ENCODE data around the gene GPR152.

The GPR152 gene, protein sequence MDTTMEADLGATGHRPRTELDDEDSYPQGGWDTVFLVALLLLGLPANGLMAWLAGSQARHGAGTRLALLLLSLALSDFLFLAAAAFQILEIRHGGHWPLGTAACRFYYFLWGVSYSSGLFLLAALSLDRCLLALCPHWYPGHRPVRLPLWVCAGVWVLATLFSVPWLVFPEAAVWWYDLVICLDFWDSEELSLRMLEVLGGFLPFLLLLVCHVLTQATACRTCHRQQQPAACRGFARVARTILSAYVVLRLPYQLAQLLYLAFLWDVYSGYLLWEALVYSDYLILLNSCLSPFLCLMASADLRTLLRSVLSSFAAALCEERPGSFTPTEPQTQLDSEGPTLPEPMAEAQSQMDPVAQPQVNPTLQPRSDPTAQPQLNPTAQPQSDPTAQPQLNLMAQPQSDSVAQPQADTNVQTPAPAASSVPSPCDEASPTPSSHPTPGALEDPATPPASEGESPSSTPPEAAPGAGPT

DNA sequence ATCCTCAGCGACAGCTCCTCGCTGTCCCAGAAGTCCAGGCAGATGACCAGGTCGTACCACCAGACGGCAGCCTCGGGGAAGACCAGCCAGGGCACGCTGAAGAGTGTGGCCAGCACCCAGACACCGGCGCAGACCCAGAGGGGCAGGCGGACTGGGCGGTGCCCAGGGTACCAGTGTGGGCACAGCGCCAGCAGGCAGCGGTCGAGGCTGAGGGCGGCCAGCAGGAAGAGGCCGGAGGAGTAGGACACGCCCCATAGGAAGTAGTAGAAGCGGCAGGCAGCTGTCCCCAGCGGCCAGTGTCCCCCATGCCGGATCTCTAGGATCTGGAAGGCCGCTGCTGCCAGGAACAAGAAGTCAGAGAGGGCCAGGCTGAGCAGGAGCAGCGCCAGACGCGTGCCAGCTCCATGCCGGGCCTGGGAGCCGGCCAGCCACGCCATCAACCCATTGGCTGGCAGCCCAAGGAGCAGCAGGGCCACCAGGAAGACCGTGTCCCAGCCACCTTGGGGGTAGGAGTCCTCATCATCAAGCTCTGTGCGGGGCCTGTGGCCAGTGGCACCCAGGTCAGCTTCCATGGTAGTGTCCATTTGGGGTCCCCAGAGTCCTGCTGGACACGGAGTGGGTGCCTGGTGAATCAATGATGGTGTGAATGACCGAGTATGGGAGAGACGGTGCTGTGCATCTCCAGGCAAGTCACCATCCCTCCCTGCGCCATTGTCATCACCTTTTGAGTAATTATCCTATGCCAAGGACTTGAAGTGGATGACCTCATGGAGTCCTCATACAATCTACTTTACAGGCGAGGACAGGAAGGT lies at the start of gene GPR152:
Gene GPR152 (minus strand): TSS at position 589 of the 812 bp plus-strand sequence. CDS start 5 bp downstream, at position 584.
- no peak for DNase-seq

DNA sequence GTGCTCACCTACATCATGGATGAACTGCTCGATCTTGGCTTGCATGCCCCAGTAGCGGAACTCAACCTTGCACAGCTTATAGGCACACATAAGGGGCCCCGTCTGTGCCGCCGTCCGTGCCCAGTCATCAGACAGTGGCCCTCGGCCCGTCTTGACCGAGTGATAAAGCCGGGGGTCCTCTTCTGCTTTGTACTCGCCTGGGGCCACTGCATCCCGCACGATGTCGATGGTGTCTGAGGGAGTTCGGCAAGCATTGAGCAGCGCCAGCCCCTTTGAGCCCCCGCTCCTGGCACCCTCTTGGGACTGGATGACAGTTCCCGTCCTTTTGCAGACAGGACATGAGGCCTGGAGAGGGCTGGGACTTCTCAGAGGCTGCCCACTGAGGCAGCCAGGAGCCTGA lies 49.3 kb upstream of the GPR152 start:
- no peak for DNase-seq

DNA sequence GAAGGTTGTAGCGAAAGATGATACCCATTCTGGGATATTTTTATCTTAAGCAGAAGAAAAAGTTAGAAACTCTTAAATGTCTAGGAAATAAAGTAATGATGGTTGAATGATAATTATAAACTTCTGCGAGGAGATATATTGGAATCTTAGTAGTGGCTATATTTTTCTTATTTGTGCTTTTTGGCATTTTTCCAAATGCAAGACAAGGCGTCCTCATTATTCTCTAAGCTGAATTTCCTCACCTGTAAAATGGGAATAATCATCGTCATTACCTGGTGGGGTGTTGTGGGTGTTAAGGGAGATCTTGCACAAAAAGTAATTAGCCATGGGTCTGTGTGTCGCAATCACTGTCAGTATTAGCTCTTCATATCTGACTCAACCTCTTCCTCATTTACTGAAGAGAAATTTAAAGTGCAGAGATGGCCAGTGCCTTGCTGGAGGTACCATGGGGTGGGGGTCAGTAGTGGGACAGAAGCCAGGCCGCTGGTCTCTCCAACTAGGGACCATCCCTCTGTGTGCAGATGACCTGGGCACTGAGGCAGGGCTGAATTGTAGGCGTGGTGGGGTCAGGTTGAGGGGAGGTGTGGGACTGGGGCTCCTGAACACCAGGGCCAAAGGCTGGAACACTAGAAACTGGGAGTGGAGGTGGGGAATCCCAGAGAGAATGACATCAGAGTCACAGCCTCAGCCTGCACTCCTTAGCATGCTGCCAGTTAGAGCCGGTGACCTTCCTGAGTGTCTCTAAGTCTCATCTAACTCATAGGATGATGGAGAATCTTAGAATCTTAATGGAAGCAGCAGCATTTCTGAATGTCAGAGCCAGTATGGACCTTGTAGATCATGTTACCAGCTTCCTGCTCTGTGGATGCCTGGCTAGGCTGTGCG lies 48.5 kb upstream of the GPR152 start:
- DNase-seq = no peak

DNA sequence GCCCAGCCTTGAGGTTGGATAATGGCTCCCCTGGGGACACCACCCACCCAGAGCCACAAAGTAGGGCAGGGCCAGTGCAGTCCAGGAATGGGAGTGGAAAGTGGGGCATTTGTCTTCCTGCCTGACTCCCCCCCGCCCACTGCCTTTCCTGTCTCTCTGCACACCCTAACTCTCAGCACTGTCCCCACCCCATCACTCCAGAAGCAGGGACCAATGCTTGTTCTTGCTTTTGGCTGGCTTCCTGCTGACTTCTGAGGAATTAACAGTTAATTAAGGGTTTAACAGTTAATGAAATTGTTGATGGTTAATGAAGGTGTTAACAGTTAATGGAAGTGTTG lies 47.9 kb upstream of the GPR152 start:
- DNase-seq = no peak

DNA sequence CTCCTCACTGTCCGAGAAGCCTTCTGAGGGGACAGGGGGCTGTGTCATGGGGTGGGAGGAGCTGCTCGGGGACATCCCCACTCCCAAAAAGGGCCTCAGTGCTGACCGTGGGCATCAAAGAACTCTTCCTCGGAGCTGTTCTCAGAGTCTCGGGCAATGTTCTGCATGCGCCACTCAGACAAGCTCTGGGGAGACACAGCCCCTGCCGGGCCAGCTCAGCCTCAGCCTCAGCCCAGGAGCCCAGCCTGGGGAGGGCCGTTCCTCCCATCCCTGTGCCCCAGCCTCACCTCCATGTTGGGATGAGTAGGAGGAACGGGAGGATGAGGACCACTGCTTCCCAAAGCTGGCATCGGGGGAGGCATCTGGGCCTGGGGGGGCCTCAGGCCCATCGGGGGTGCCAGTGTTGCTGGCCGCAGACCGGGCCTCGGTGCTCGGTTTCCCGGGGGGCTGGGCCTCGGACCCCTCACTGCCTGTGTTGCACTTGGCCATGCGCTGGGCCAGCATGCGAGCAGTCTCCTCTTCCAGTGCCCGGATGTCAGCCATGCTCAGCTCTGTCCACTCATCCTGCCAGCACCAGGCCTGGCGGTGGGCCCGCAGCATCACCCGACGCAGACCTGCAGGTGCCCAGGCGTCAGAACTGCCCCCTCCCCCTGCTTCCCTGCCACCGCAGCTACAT lies 47.4 kb upstream of the GPR152 start:
- no peak for DNase-seq

DNA sequence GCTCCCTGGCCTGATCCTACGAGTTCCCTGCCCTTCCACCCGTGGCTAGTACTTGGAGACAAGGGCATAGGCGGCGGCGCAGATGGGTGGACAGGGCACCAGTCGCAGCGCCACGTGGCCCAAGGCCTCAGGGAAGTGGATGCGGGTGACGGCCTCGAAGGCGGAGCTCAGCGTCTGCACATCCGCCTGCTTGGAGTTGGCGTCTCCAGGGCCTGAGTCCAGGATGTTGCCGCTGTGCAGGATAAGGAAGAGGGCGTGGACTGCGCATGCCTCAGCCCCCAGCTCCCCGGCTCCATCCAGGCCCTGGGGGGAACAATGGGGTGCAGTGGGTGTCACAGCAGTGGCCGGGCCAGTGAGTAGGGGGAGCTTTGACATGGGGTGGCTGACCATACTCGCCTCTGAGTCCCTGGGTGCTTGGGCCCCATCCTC lies 46.0 kb upstream of the GPR152 start:
- DNase-seq = no peak

DNA sequence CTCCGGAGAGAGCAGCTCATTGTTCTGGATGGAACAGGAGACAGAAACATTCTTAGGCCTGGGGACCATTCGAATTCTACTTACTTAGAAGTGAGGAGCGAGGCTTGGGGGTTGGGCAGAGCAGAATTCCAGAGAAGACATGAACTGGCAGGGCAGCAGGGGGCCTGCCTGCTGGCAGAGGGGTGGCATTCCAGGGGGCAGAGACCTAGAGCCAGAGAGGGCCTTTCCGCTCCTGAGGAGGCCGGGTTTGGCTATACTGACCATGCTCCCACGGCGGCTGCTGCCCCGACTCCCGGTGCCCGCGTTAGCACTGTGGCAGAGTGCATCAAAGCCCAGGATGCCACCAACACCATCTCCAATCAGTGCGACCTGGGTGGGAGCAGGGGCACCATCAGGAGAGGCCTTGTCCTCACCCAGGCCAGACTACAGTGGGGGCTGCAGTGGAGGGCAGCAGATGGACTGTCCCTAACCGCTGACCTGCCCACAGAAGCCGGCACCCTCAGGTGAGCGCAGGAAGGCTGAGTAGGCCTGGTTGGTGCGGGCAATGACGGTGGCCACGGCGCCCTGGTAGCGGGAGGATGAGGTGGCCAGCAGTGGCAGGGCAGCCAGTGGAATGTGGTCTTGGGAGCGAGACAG lies 45.2 kb upstream of the GPR152 start:
- DNase-seq = no peak

DNA sequence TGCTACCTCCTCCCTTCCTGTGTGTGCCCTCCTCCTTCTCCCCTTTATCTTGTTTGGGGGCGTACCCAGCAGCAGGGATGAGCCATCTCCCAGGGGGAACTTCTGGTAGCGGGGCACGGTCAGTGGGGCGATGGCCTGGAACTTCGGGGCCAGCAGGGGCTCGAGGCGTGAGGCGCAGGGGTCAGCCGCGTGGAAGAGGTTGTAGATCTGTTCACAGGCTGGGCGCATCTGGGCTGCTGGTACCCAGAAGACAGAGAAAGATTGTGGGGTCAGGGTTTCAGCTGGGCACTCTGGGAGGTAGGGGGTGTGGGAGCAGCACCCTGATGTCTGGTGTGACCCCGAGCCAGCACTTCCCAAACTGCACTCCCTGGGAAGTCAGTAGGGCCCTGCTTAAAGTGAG lies 43.6 kb upstream of the GPR152 start:
- DNase-seq = no peak

DNA sequence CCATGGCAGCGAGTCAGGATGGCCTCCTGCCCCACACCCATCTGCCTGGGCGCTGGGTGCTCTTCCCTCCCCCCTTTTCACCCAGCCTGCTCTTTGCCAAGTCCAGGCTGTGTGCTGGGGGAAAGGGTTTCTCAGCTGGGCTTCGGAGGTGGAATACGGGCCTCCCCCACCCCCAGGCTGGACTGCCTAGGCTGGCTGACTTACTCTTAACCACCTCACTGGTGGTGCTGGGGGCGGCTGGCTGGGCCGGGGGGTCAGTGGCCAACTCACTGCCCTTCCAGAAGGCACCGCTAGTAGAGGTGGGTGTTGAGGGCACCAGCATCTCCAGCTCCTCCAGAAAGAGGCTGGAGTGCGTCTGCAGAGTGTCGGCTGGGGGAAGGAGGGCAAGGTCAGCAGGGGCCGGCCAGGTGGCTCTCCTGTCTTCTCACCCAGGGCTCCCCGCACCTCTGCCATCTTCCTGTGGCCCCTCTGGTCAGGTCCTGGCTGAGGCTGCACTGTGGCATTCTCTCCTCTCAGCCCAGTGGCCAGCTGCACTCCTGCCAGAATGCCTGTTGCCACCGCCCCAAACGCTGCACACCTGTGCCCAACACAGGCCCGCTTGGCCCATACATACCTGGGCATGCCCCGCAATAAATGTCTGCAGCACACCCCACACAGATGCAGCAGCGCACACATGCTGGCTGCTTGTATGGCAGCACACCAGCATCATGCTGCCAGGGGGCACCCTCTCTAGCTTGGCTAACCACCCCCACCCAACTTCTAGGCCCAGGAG lies 42.9 kb upstream of the GPR152 start:
- no peak for DNase-seq

DNA sequence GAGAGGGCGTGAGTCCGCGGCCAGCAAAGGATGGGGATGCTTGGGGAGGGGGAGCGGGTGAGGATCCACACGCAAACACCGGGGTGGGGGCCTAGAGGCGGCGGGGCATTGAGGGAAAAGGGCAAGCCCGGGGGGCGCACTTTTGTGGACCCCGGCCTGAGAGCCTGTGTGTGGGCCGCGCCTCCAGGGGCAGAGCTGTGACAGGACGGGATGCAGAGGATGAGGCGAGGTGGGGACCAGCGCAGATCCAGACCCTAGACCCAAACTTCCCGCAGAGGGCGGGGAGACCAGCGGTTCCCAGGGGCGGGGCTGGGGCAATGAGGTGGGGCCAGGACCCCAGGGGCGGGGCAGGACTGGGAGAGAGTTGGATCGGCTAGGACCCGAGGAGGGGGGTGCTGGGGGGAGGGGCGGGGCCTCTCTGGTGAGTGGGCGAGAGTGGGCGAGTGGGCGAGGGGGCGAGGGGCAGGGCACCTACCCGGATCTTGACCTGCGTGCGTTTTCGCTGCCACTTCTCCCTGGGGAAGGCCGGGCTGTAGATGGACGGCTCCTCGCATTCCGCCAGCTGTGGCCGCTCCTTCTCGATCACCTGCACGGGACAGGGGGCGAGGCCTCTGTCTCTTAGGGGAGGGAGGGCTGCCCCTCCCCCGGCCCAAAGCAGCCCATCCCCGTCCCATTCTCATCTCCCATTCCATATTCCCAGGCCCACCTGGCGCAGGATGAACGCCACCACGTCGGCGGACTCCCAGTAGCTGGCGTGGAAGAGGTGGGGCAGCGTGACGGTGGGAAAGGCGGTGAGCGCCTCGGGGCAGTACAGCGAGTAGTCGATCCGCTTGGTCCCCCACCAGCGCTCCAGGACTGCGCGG lies 42.1 kb upstream of the GPR152 start:
- no peak for DNase-seq

DNA sequence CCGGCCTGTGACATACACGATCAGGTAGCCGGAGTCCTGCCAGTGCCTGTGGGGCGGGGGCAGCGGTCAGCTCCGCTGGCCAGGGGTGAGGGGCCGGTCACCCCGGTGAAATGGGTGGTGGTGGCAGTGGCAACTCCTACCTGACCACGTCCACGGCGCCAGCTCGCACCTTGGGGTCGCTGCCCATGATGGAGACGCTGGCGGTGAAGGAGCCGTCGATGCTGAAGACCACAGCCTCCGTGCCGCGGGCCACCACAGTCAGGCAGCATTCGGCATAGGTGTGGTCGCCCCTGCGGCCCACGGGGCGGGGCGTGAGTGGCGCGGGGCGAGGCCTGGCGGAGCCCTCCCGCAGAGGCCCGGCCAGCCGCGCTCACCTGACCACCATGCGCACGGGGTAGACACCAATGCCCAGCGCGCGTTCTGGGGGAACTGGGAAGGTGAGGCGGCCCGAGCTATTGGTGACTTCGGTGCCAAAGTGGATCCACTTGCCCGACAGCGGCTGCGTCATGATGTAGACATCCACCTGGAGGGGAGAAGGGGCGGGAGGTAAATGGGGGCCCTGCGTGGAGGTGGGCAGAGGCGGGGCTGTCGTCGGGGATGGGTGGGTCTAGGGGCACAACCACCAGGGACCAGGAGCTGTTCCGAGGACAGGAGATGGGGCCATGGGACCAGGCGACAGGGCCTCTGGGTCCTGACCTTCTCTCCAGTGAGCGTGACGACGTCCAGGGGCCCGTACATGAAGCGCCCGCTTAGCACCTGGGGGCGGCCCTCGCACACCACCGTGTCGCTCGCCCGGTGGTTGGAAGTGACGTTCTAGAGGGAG lies 41.2 kb upstream of the GPR152 start:
- no peak for DNase-seq

DNA sequence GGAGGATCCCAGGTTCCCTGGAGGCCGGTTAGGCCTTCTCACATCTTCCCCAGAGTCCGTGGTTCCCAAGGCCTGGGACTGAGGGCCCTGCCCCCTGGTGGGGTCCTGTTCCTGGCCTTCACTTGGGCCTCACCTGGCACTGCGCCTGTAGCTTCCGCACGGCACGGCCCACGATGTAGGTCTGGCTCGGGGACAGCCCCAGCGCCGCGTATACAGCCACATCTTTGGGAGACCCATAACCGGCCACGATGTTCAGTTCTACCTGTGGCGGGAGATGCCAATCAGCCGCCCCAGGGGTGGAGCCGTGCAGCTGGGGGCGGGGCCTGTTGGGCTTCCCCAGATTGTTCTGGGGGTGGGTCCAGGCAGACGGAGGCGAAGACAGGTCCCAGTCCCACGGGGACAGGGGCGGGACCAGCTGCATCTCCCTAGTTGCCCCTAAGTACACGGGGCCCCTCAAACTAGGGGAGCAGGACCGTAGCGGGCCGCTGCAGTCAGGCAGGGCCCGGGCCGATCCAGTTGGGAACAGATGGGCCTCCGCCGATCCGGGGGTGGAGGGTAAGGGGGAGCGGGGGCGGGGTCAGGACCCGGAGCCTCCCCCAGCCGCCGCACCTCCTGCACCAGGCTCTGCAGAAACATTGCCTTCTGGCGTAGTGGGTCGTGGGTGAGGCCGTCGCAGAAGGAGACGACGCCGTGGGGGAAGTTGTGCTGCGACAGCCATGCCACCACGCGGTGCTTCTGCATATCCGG lies 40.4 kb upstream of the GPR152 start:
- no peak for DNase-seq

DNA sequence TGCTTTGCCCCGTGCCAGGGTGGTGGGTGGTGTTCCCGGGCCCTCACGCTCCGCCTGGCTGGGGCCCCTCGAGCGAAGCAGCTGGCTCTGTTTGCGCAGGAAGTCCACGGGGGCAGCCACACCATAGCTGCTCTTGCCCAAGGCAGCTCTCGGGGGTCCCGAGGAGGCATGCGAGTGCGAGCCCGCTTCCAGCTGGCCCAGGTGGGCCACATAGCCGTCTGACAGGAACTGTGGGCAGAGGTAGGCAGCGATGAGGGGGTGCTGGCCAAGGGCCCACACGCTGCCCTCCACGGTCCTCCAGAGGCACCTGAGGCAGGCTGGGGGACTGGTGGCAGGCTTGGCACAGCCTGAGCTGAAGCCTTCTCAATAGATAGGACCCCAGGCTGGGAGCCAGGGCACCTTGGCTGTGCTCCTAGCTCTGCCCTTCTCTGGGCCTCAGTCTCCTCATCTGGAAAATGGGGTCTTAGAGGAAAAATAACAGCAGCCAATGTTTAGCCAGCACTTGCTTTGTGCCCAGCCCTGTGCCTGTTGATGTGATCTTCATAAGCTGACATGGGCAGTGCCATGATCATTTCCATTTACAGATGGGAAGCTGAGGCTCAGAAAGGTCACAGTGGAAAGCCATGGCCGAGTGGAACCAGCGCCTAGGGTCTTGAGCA lies 39.7 kb upstream of the GPR152 start:
- DNase-seq = no peak

DNA sequence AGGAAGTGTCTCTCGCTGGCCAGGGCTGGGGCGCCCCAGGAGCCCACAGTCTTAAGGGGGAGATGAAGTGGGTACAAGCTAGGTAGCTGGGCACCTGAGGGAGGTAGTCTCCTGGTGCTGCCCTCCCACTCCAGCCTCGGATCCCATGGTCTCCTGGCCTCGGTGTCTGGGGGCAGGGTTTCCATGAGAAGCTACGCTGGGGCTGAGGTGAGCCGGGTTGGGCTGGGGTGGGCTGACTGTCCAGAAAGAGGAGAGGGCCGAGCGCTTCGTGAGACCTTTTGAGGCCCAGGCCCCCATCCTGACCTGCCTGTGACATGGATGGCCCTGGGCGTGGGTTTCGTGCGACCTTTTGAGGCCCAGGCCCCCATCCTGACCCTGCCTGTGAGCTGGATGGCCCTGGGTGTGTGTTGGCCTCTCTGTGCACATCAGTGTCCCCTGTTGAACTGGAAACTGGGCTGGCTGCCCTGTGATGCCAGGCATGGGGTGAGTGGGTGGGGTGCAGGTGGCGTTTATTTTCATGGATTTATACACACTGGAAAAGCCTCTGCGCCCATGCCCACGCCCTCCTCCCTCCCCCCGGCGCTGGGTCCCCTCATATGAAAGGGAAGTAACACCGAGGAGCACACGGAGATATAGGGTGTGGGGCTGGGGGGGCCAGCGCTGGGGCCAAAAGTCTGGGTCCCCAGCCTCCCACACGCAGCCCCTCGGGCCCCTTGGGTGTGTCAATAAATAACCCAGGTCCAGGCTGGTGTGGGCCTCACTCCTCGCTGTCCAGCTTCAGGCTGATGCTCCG lies 38.9 kb upstream of the GPR152 start:
- no peak for DNase-seq

DNA sequence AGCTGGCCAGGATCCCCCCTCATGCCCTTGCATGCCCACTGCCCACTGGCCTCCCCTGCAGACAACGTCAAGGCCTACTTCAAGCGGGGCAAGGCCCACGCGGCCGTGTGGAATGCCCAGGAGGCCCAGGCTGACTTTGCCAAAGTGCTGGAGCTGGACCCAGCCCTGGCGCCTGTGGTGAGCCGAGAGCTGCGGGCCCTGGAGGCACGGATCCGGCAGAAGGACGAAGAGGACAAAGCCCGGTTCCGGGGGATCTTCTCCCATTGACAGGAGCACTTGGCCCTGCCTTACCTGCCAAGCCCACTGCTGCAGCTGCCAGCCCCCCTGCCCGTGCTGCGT lies 38.2 kb upstream of the GPR152 start:
- no peak for DNase-seq

DNA sequence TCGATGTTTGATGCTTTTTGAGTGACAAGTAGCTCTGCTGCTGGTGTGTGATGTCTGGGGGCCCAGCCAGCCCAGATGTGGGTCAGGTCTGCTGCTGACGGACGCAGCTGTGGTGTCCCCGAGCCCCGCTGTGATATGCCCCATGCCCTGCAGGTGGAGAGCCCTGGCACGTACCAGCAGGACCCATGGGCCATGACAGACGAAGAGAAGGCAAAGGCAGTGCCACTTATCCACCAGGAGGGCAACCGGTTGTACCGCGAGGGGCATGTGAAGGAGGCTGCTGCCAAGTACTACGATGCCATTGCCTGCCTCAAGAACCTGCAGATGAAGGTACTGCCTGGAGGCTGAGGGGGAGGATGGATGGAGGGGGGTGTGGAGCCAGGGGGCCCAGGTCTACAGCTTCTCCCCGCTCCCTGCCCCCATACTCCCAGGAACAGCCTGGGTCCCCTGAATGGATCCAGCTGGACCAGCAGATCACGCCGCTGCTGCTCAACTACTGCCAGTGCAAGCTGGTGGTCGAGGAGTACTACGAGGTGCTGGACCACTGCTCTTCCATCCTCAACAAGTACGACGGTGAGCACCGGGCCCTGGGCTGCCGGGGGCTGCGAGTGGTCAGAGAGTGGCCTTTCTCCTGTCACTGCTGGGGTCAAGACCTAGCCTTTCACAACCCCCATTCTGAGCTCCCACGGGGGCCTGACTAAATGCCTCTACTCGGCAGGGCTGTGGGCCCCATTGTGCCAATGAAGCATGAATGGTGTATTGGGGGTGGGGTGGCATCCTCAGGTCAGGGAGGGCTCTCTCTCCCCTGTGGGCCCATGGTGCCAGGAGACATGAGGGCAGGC lies 37.6 kb upstream of the GPR152 start:
- DNase-seq = no peak

Measured in NCI-H526 treated with DMSO at 0.1 percent for 48 hours (cell line).